Keratinocyte (primary cell): ENCODE measurements around the gene DGCR6L. TPM values are rescaled to one million over a fixed set of nuclear protein-coding genes. Genes with fewer than 3 reads are reported as not detected.
"Not testable (repeated sequence)": the region's sequence is repeated elsewhere in the genome, so short reads cannot be mapped to it uniquely, and the experiment has no call there.

Experiments
- DNase-seq: peaks from one replicate; pipeline ENCODE4 v3.0.0-alpha.2; 2011; ENCODE audit warnings: low read depth, missing footprints, low spot score
- FAIRE-seq: peaks from 2 replicates; lab custom pipeline; 2011; peaks lifted over from hg19 to GRCh38; lab: Jason Lieb, UNC
- H2AFZ ChIP-seq: 2 replicates; pipeline ENCODE4 v1.6.0; 2012; ENCODE audit warnings: low read length, control low read depth, inconsistent platforms; ENCODE audit not compliant: control insufficient read depth
- H3K27ac ChIP-seq: 2 replicates; pipeline ENCODE4 v1.5.1; 2011; ENCODE audit warnings: low read length; ENCODE audit not compliant: control insufficient read depth, insufficient read depth
- H3K27me3 ChIP-seq: 3 replicates; pipeline ENCODE4 v1.6.0; 2011; ENCODE audit warnings: low read length; ENCODE audit not compliant: control insufficient read depth, insufficient read depth; ENCODE audit errors: extremely low read depth
- H3K36me3 ChIP-seq, 2 experiments: 2 replicates in 1 of 2; 3 replicates in 1 of 2; pipeline ENCODE4 v1.5.1; 2011; ENCODE audit warnings: low read length in 2 of 2, mild to moderate bottlenecking in 1 of 2; ENCODE audit not compliant: control insufficient read depth in 2 of 2, insufficient read depth in 2 of 2; ENCODE audit errors: extremely low read depth in 1 of 2
- H3K4me1 ChIP-seq: 3 replicates; pipeline ENCODE4 v1.5.1; 2011; ENCODE audit warnings: low read length; ENCODE audit not compliant: control insufficient read depth, insufficient read depth; ENCODE audit errors: extremely low read depth
- H3K4me2 ChIP-seq: 3 replicates; pipeline ENCODE4 v1.6.0; 2011; ENCODE audit warnings: low read depth, low read length; ENCODE audit not compliant: control insufficient read depth, insufficient read depth; ENCODE audit errors: extremely low read depth
- H3K4me3 ChIP-seq, 3 experiments: fragments of 200-600 bp in 1 of 3; sonication (generic) in 1 of 3; 2 replicates in 2 of 3; 3 replicates in 1 of 3; pipeline ENCODE4 v1.5.1; 2011 to 2016; ENCODE audit warnings: low read length in 3 of 3, mild to moderate bottlenecking in 3 of 3, control low read depth in 2 of 3, inconsistent platforms in 1 of 3, low read depth in 1 of 3, mixed read lengths in 1 of 3, mixed run types in 1 of 3, moderate library complexity in 1 of 3; ENCODE audit not compliant: control insufficient read depth in 2 of 3, insufficient read depth in 2 of 3; ENCODE audit errors: extremely low read depth in 1 of 3
- H3K79me2 ChIP-seq: 2 replicates; pipeline ENCODE4 v1.6.0; 2012; ENCODE audit warnings: low read length; ENCODE audit not compliant: control insufficient read depth, insufficient read depth
- H3K9ac ChIP-seq: 3 replicates; pipeline ENCODE4 v1.6.0; 2011; ENCODE audit warnings: low read length; ENCODE audit not compliant: control insufficient read depth, insufficient read depth; ENCODE audit errors: extremely low read depth
- H3K9me1 ChIP-seq: 3 replicates; pipeline ENCODE4 v1.6.0; 2011; ENCODE audit warnings: low read length; ENCODE audit not compliant: control insufficient read depth, insufficient read depth; ENCODE audit errors: extremely low read depth
- H3K9me3 ChIP-seq: 2 replicates; pipeline ENCODE4 v1.5.1; 2012; ENCODE audit warnings: low read depth, low read length; ENCODE audit not compliant: control insufficient read depth
- H4K20me1 ChIP-seq: 3 replicates; pipeline ENCODE4 v1.6.0; 2011; ENCODE audit warnings: low read length; ENCODE audit not compliant: control insufficient read depth, insufficient read depth; ENCODE audit errors: extremely low read depth
- EZH2 ChIP-seq: IDR thresholded peaks from one replicate; pipeline ENCODE4 v1.6.1; 2012; ENCODE audit warnings: inconsistent platforms, mild to moderate bottlenecking, low read length, moderate library complexity
- dilution Hi-C: fragments of 300-500 bp; cut with MboI; formaldehyde crosslinking; loops from one replicate; pipeline ENCODE4 v1.7.0; 2020; ENCODE audit warnings: low sequenced_read_pairs; ENCODE audit not compliant: extremely low pct_ligation_motif_present
- polyA plus RNA-seq, 5 experiments: library from polyadenylated mRNA; depleted of rRNA in 3 of 5; stranded (reverse) in 3 of 5; stranded (forward) in 1 of 5; unstranded in 1 of 5; fragments of >200 nt; gene quantifications; 1 replicate in 1 of 5; 2 replicates in 3 of 5; 3 replicates in 1 of 5; pipeline versions ENCODE4 v1.2.1 to v1.2.3, GENCODE V29; 2011 to 2012; ENCODE audit warnings: missing spikeins in 2 of 5, low read depth in 1 of 5, low replicate concordance in 1 of 5
- TF ChIP-seq, protein P1 (sequence below), 3 experiments: IDR thresholded peaks in 1 of 3; conservative IDR thresholded peaks in 1 of 3; optimal IDR thresholded peaks in 1 of 3; 2 replicates in 2 of 3; 3 replicates in 1 of 3; pipeline versions ENCODE3 to v1.5.1; 2011; ENCODE audit warnings: low read length in 3 of 3, mild to moderate bottlenecking in 3 of 3, moderate library complexity in 2 of 3, control low read depth in 1 of 3, inconsistent platforms in 1 of 3; ENCODE audit not compliant: insufficient read depth in 2 of 3; ENCODE audit errors: extremely low read depth in 1 of 3

The DGCR6L gene
- polyA plus RNA-seq, 1 donor (not counting 4 experiments of a cell fraction or from before 2014, with no cell fraction given) = 19.2 TPM

DNA sequence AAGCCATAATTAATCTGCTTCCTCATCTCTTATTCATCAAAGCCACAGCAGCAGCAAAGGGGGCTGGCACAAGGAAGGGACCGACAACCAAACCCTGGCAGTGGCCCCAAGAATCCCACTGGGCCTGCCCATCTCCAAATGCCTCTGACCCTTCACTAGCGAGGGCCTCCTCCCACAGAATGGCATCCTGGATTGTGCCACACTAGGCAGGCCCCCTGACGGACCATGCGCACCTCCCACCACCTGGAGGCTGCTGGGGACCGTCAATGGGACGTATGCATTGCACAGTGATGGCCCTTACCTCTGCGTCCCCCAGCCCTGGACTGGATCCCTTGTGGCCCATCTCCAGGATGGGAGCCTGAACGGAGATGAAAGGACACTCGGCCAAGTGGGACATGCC, 47.7 kb downstream of the DGCR6L start:
- Histone ChIP-seq H4K20me1 (no peaks in the 10 kb centered on the region), H3K9me1 (no peaks in the 10 kb centered on the region), H3K4me3 (no peak overlapping the region), H3K36me3 (no peaks in the 10 kb centered on the region), H3K4me1 (peaks cover 2% of the 10 kb centered on the region), H3K9me3 (no peaks in the 10 kb centered on the region), H3K27ac (no peak overlapping the region), H3K9ac (no peak overlapping the region), H3K4me2 (no peak overlapping the region), H3K79me2 (no peaks in the 10 kb centered on the region), H2AFZ (no peak overlapping the region), H3K27me3 (no peaks in the 10 kb centered on the region)
- DNase-seq (no peak), FAIRE-seq (no peak)
- TF ChIP-seq EZH2 = no peak
- TF ChIP-seq, protein P1, sequence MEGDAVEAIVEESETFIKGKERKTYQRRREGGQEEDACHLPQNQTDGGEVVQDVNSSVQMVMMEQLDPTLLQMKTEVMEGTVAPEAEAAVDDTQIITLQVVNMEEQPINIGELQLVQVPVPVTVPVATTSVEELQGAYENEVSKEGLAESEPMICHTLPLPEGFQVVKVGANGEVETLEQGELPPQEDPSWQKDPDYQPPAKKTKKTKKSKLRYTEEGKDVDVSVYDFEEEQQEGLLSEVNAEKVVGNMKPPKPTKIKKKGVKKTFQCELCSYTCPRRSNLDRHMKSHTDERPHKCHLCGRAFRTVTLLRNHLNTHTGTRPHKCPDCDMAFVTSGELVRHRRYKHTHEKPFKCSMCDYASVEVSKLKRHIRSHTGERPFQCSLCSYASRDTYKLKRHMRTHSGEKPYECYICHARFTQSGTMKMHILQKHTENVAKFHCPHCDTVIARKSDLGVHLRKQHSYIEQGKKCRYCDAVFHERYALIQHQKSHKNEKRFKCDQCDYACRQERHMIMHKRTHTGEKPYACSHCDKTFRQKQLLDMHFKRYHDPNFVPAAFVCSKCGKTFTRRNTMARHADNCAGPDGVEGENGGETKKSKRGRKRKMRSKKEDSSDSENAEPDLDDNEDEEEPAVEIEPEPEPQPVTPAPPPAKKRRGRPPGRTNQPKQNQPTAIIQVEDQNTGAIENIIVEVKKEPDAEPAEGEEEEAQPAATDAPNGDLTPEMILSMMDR (optimal IDR thresholded peaks at IDR 0.05 in 1 of 3, IDR thresholded peaks at IDR 0.05 in 1 of 3, conservative IDR thresholded peaks at IDR 0.05 in 1 of 3; ENCODE audit: extremely low read depth in 1 of 3, insufficient read depth in 2 of 3, low read length in 3 of 3) = no peak
- dilution Hi-C loops = no loop called here

DNA sequence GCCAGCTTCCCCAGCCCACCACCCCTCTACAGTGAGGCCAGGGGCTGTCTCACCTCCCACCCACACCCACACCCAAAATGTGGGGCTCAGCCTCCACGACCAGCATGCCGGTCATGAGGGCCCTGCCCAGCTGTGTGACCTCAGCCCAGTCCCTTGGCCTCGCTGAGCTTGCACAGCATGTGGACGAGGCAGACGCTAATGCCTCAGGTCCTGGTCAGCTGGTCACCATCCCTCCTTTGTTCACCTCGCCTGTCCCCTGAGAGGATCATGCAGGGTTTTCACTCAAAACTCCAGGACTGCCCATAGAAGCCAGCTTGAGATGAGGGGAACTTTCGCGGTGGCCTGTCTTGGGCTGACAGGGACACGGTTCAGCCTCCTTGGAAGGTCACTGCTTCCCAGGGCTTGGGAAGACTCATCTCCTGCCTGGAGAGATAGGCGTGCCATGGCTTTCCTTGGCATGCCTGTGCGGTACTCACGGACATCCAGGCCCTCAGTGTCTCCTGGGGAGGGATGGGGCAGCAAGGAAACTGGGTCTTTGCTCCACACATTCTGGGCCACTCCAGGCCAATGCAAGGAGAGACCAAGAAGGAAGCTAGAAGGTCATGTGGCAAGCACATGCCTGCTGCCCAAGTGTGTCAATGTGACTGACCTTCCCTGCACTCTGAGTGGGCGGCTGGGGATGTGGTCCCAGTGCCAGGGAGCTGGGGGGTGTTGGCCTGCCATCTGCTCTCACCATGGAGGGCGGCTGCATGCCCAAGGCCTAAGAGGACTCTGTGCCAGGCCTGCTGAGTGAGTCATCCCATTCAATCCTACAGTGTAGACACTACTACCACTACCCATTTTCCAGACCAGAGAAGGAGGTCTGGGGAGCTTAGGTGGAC, 48.5 kb downstream of the DGCR6L start:
- H3K27ac ChIP-seq = no peak overlapping the region
- DNase-seq (no peak), FAIRE-seq (no peak)
- H3K4me2 ChIP-seq = no peak overlapping the region
- peaks cover 2% of the 10 kb centered on the region for H3K79me2 ChIP-seq
- no peaks in the 10 kb centered on the region for H3K9me3 ChIP-seq
- dilution Hi-C loops = no loop called here
- TF ChIP-seq, protein P1 (optimal IDR thresholded peaks at IDR 0.05 in 1 of 3, IDR thresholded peaks at IDR 0.05 in 1 of 3, conservative IDR thresholded peaks at IDR 0.05 in 1 of 3; ENCODE audit: extremely low read depth in 1 of 3, insufficient read depth in 2 of 3, low read length in 3 of 3) = no peak
- no peak for TF ChIP-seq EZH2
- H3K27me3 ChIP-seq = no peaks in the 10 kb centered on the region
- no peak overlapping the region for H3K9ac ChIP-seq
- H3K9me1 ChIP-seq = no peaks in the 10 kb centered on the region
- H4K20me1 ChIP-seq = no peaks in the 10 kb centered on the region
- no peak overlapping the region for H2AFZ ChIP-seq
- H3K4me1 ChIP-seq = peaks cover 5% of the 10 kb centered on the region
- no peak overlapping the region for H3K4me3 ChIP-seq
- no peaks in the 10 kb centered on the region for H3K36me3 ChIP-seq

DNA sequence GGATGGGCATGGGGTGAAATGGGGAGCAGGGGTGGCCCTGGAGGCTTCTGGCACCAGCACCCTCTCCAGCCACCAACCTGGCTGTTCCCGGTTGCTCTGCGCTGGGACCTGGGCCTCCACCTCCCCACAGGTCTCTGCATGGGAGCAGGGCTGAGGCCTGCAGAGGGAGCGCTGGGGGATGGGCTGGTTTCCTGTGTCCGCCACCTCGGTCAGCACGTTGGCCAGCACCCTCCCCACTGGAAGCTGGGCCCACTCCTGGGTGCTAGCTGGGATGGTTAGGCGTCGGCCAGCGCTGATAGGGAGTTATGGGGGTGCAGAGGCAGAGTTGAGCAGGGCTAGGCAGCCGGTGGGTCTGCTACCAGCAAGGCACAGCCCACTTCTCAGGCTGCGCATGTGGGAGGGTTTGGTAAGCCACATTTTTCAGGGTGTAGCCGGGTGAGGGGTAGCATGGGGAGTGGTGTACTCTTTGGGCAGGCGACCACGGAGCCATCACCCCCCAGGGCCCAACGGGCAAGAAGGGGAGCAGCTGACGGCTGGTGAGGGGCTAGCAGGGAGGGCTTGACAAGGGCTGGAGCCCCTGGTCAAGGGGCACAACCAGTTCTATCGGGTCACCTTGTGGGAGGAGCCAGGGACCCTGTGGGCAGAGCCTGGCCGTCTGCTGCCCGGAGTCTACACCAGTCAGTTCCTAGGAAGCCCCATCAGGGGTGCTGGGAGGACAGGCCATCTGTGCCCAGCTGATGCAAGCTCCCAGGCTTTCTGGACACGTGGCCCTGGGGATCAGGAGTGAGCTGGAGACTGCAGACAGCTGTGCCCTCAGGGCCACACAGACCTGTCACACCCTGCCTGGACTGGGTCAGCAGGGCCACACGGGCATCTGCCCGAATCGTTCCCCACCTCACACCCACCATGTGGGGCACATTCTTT, 49.4 kb downstream of the DGCR6L start:
- dilution Hi-C loops, H3K9me1 ChIP-seq, H3K36me3 ChIP-seq, H3K79me2 ChIP-seq, FAIRE-seq, H3K4me2 ChIP-seq, H3K4me3 ChIP-seq, DNase-seq, H3K4me1 ChIP-seq, H3K27ac ChIP-seq, H3K9ac ChIP-seq, H2AFZ ChIP-seq, H3K27me3 ChIP-seq, H3K9me3 ChIP-seq, H4K20me1 ChIP-seq: not testable (repeated sequence)
